Muscle layer of duodenum (tissue), 2 donors: Measurements from ENCODE around the gene OS9.
A peak's percentile ranks its signal among the peaks of the same experiment; 100 is the strongest.
"Not testable (repeated sequence)": the region's sequence is repeated elsewhere in the genome, so short reads cannot be mapped to it uniquely, and the experiment has no call there.

Experiments
- H3K27ac ChIP-seq: one replicate; pipeline ENCODE4 v1.7.0; 2013; ENCODE audit warnings: mild to moderate bottlenecking, low read length
- H3K27me3 ChIP-seq: one replicate; pipeline ENCODE4 v1.7.0; 2013; ENCODE audit warnings: low read depth, mild to moderate bottlenecking, control low read depth, low read length
- H3K36me3 ChIP-seq, 2 donors: one replicate each; pipeline ENCODE4 v1.7.0; 2013; ENCODE audit warnings: low read length in 2 of 2, control low read depth in 1 of 2, mild to moderate bottlenecking in 1 of 2; ENCODE audit not compliant: insufficient read depth in 2 of 2, control insufficient read depth in 1 of 2
- H3K4me1 ChIP-seq, 2 donors: one replicate each; pipeline ENCODE4 v1.7.0; 2013; ENCODE audit warnings: low read length in 2 of 2, mild to moderate bottlenecking in 2 of 2, control low read depth in 1 of 2, moderate library complexity in 1 of 2; ENCODE audit not compliant: insufficient read depth in 2 of 2, control insufficient read depth in 1 of 2
- H3K4me3 ChIP-seq, 2 donors: one replicate each; pipeline ENCODE4 v1.7.0; 2013; ENCODE audit warnings: low read length in 2 of 2, low read depth in 1 of 2, mild to moderate bottlenecking in 1 of 2
- H3K9me3 ChIP-seq, 2 donors: one replicate each; pipeline ENCODE4 v1.7.0; 2013; ENCODE audit warnings: low read length in 2 of 2, control low read depth in 1 of 2, mild to moderate bottlenecking in 1 of 2; ENCODE audit not compliant: control insufficient read depth in 1 of 2
- donor health status: healthy.

Gene OS9, protein sequence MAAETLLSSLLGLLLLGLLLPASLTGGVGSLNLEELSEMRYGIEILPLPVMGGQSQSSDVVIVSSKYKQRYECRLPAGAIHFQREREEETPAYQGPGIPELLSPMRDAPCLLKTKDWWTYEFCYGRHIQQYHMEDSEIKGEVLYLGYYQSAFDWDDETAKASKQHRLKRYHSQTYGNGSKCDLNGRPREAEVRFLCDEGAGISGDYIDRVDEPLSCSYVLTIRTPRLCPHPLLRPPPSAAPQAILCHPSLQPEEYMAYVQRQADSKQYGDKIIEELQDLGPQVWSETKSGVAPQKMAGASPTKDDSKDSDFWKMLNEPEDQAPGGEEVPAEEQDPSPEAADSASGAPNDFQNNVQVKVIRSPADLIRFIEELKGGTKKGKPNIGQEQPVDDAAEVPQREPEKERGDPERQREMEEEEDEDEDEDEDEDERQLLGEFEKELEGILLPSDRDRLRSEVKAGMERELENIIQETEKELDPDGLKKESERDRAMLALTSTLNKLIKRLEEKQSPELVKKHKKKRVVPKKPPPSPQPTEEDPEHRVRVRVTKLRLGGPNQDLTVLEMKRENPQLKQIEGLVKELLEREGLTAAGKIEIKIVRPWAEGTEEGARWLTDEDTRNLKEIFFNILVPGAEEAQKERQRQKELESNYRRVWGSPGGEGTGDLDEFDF

DNA sequence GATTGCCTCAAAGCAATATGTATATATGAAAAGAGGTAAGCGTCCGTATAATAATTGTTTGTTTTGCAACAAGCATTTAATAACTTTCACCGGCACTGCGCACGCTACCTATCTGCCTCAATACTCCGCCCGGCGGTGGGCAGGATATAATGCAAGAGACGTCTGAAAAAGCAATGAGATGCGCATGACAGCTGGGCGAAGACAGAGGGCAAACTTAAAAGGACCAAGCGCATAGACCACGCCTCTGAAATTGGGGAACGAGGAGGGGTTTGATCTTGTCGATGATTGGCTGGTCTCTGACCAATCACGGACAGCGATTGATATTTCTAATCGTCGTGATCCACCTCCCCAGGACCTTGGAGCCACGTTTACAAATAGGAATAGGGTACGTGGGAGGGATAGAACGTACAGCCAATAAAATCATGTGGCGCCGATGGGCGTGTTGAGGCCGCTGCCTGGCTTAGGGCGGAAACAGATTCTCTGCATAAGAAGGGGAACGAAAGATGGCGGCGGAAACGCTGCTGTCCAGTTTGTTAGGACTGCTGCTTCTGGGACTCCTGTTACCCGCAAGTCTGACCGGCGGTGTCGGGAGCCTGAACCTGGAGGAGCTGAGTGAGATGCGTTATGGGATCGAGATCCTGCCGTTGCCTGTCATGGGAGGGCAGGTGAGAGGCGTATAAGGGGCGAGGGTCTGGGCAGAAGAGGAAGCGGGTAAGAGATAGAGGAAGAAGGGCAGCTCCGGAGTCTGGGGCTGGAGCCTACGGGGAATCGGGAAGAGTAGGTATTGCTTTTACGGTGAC, at the start of gene OS9:
TSS of gene OS9 (plus strand) at position 474 of the 800 bp plus-strand sequence. CDS start at position 504, 30 bp downstream.
- H3K36me3 ChIP-seq = peaks cover 23 to 30% of the 10 kb centered on the region in 2 donors

DNA sequence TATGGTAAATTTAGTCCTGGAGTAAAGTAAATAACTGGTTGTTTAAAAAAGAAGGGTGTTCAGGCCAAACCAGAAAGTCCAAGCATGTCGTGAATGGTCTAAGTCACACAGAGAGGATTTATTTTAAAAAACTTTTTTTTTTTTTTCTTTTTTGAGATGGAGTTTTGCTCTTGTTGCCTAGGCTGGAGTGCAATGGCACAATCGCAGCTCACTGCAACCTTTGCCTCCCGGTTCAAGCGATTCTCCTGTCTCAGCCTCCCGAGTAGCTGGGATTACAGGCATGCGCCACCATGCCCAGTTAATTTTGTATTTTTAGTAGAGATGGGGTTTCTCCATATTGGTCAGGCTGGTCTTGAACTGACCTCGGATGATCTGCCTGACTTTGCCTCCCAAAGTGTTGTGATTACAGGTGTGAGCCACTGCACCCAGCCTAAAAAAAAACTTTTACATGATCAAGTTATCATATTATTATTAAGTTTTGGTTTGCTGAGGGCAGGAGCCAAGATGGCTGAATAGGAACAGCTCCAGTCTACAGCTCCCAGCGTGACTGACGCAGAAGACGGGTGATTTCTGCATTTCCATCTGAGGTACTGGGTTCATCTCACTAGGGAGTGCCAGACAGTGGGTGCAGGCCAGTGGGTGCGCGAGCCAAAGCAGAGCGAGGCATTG, 47.8 kb upstream of the OS9 start:
- H3K4me3 ChIP-seq, H3K9me3 ChIP-seq, H3K27ac ChIP-seq, H3K36me3 ChIP-seq, H3K27me3 ChIP-seq, H3K4me1 ChIP-seq: not testable (repeated sequence)

More for the DNA sequence above, at the start of gene OS9:
- Histone ChIP-seq H3K27ac (peak within 1 kb of the TSS; percentile 81), H3K27me3 (no peaks in the 10 kb centered on the region), H3K4me1 (peaks cover 5 to 10% of the 10 kb centered on the region in 2 donors), H3K4me3 (peak within 1 kb of the TSS; percentile 95 to 96), H3K9me3 (no peaks in the 10 kb centered on the region)

DNA sequence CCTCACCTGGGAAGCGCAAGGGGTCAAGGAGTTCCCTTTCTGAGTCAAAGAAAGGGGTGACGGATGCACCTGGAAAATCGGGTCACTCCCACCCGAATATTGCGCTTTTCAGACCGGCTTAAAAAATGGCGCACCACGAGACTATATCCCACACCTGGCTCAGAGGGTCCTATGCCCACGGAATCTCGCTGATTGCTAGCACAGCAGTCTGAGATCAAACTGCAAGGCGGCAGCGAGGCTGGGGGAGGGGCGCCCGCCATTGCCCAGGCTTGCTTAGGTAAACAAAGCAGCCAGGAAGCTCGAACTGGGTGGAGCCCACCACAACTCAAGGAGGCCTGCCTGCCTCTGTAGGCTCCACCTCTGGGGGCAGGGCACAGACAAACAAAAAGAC, 47.3 kb upstream of the OS9 start:
- H3K4me1 ChIP-seq, H3K27ac ChIP-seq, H3K9me3 ChIP-seq, H3K36me3 ChIP-seq, H3K4me3 ChIP-seq, H3K27me3 ChIP-seq: not testable (repeated sequence)

DNA sequence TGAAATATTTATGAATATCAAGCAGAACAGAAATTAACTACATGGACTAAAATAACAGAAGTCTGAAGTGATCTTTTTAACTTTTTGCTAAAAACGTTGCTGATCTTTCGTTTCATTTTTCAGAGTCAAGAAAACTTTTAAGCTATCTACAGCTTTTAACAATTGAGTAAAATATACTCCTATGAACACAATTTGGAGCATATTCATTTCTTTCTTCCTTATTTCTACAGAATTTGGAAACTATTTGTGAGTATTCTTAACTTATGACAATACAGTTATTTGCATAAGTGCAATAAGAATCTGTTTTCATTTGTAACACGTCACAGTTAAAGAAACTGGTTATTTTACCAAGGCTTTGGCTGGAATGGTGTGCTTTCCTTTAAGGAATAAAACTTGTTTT, 39.9 kb upstream of the OS9 start:
- Histone ChIP-seq H3K27ac (no peak overlapping the region), H3K36me3 (no peaks in the 10 kb centered on the region), H3K4me1 (no peaks in the 10 kb centered on the region), H3K9me3 (no peaks in the 10 kb centered on the region), H3K27me3 (no peaks in the 10 kb centered on the region), H3K4me3 (no peak overlapping the region)

GRCh38 chr12:57655541-57656240, 38.2 kb upstream of the OS9 start:
- Histone ChIP-seq H3K36me3 (no peaks in the 10 kb centered on the region), H3K9me3 (no peaks in the 10 kb centered on the region), H3K27ac (no peak overlapping the region), H3K4me3 (no peak overlapping the region), H3K4me1 (no peaks in the 10 kb centered on the region), H3K27me3 (no peaks in the 10 kb centered on the region)

DNA sequence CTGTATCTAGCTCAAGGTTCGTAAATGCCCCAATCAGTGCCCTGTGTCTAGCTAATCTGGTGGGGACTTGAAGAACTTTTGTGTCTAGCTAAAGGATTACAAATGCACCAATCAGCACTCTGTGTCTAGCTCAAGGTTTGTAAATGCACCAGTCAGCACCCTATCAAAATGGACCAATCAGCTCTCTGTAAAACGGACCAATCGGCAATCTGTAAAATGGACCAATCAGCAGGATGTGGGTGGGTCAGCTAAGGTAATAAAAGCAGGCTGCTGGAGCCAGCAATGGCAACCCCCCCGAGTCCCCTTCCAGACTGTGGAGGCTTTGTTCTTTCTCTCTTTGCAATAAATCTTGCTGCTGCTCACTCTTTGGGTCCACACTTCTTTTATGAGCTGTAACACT, 37.5 kb upstream of the OS9 start:
- not testable (repeated sequence) for H3K27ac ChIP-seq, H3K4me1 ChIP-seq, H3K27me3 ChIP-seq, H3K36me3 ChIP-seq, H3K9me3 ChIP-seq, H3K4me3 ChIP-seq

DNA sequence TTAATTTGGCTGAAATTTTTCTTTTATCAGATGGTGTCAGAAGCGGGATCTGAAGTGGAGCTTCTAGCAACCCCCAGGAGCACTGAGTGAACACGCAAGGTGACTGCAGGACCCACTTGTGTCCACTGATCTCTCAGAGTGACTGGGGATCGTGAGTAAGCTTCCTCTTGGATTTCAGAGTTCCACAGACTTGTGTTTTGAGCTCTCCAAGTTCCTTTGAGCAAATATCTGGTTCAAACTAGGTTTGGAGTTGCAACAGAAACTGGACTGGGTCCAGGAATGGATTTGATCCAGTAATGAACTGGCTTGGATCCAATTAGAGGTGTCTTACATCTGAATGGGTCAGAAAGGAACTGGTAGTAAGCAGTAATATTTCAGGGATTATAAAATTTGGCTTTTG, 36.2 kb upstream of the OS9 start:
- Histone ChIP-seq H3K9me3 (no peaks in the 10 kb centered on the region), H3K27me3 (no peaks in the 10 kb centered on the region), H3K4me3 (no peak overlapping the region), H3K36me3 (no peaks in the 10 kb centered on the region), H3K4me1 (no peaks in the 10 kb centered on the region), H3K27ac (no peak overlapping the region)

DNA sequence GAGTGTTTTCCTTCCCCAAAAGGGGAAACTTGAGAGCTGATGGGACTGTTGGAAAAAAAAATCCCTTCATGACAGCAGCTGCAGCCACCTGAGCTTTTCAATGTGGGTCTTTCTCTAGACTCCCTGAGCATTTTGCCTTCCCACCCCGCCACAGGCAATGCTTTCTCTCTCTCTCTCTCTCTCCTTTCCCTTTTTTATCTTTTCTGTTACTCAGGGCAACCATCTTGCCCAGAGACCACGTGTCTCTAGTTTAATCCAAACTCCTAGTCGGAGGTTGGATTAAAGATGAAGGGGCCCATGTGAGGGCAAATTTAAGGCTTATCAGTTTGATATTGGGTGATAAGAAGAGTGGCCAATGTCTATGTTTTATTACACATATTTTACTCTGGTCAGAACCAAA, 35.0 kb upstream of the OS9 start:
- no peaks in the 10 kb centered on the region for H3K9me3 ChIP-seq
- H3K27me3 ChIP-seq = no peaks in the 10 kb centered on the region
- no peak overlapping the region for H3K4me3 ChIP-seq
- no peaks in the 10 kb centered on the region for H3K4me1 ChIP-seq
- no peaks in the 10 kb centered on the region for H3K36me3 ChIP-seq
- no peak overlapping the region for H3K27ac ChIP-seq

GRCh38 chr12:57661376-57661775, 32.6 kb upstream of the OS9 start:
- H3K4me1 ChIP-seq = no peaks in the 10 kb centered on the region
- H3K27ac ChIP-seq = no peak overlapping the region

GRCh38 chr12:57665066-57665820, 28.7 kb upstream of the OS9 start:
- not testable (repeated sequence) for H3K27me3 ChIP-seq, H3K4me1 ChIP-seq, H3K27ac ChIP-seq, H3K4me3 ChIP-seq, H3K9me3 ChIP-seq, H3K36me3 ChIP-seq

More at GRCh38 chr12:57661376-57661775, 32.6 kb upstream of the OS9 start:
- H3K27me3 ChIP-seq = no peaks in the 10 kb centered on the region
- H3K4me3 ChIP-seq = no peak overlapping the region
- H3K36me3 ChIP-seq = no peaks in the 10 kb centered on the region
- no peaks in the 10 kb centered on the region for H3K9me3 ChIP-seq
